Kidney tubule cell (primary cell): ENCODE results near the gene SRP54.
"Not testable (repeated sequence)": the region's sequence is repeated elsewhere in the genome, so short reads cannot be mapped to it uniquely, and the experiment has no call there.

Experiments used
- DNase-seq: peaks from one replicate; pipeline ENCODE4 v3.0.0-alpha.2; 2018; ENCODE audit warnings: low spot score

SRP54 gene

GRCh38 chr14:34983786-34984185 lies 994 bp downstream of the SRP54 start:
- no peak for DNase-seq

GRCh38 chr14:34985740-34986139 lies 2.9 kb downstream of the SRP54 start:
- no peak for DNase-seq

- no peak for DNase-seq
These were observed 4.4 kb downstream of the SRP54 start for GRCh38 chr14:34987180-34987579.

DNA sequence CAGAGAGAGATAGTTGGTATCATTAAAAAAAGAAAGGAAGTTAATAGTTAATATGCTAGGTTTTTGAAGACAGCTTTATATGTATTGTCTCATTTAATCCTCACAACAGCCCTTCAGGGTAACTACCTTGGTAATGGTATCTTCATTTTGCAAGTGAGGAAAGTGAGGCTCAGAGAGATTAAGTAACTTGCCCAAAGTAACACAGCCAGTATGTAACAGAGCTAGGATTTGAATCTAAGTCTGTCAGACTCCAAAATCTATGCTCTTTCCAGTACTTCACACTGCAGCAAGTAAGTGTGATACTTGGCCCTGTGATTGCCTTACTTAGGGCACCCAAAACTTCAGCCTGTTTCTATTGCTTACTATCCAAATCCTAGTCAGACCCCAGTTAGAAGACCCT lies 7.0 kb downstream of the SRP54 start:
- no peak for DNase-seq

DNA sequence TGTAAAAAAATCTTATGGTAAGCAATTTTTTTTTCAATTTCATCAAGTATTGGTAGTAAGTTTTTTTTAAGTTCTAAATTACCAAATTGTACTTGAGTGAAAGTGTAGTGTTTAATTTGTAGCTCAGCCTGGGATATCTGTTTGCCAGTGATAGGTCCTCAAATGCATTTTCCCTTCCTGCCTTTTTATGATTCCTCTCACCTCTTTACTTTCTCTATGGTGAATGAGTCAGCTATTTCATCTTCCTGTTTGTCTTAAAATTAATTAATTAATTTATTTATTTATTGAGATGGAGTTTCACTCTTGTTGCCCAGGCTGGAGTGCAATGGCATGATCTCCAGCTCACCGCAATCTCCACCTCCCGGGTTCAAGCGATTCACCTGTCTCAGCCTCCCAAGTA lies 10.6 kb downstream of the SRP54 start:
- no peak for DNase-seq

- no peak for DNase-seq
These were observed 11.9 kb downstream of the SRP54 start for GRCh38 chr14:34994668-34995067.

GRCh38 chr14:34997762-34998161 lies 15.0 kb downstream of the SRP54 start:
- DNase-seq = no peak

DNA sequence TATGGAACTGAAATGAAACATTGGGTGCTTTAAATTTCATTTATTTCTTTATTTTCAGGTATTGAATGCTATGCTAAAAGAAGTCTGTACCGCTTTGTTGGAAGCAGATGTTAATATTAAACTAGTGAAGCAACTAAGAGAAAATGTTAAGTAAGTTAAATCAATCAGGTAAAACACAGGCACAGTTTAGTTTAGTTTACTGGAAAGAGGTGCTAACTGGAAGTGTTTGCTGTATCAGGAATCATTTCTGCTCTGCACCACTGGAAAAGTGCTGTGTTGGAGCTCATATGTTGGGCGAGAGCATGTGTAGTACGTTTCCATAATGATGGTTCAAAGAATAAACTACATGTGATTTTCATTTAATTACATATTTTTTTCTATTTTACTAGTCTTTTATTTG lies 16.7 kb downstream of the SRP54 start:
- DNase-seq = no peak

DNA sequence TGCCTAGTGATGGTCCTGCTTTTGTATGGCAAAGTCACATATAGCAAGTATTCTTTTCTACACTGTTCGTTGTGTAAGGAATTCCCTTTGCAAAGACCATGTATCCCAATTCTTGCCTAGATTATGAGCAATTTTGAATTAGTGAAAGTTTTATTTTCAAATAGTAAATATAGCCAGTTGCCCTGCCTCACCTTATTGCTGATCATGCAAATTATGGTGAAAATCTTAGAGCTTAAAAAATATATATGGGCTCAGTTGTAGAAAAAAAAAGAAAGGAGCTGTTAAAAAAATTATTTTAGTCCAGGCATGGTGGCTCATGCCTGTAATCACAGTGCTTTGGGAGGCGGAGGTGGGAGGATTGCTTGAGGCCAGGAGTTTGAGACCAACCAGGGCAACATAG lies 18.8 kb downstream of the SRP54 start:
- no peak for DNase-seq

DNA sequence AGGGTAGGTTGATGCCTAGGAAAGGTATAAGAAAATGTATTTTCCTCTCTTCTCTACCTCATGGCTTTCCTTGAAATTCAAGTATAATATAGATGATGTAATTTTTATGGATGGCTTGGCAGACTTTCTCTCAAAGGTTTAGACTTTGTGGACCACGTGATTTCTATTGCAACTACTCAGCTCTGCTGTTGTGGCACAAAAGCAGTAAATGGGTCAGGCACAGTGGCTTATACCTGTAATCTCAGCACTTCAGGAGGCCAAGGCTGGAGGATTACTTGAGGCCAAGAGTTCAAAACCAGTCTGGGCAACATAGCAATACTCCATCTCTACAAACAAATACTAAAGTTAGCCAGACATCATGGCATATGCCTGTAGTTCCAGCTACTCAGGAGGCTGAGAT lies 22.0 kb downstream of the SRP54 start:
- DNase-seq = no peak

DNA sequence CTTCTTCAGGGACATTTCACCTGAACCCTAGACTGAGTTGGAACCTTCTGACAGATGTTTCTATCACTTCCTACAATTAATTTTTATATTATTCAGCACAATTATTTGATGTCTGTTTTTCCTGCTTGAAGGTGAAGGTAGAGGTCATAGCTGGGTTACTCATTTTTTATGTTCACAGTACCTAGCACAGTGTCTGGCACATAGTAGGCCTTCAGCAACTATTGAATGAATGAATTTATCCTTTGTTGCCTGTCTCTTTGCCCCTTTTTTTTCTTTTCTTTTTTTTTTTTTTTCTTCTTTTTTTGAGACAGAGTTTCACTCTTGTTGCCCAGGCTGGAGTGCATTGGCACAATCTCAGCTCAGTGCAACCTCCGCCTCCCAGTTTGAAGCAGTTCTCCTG lies 33.8 kb downstream of the SRP54 start:
- no peak for DNase-seq

DNA sequence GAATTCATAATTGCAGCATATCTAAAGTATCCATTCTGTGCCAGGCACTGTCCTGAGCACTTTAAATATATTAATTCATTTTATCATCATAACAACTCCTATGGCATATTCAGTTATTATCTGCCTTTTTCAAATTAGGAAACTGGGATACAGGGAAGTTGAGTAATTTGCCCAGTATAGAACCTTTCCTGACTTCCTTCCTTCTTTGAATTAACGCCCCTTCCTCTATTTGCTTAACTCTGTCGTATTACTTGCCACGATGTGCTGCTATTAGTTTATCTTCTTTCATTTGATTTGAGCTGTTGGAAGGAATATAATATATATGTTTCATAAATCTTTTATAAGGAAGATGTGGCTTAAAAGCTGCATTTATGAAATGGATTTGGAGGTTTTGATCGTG lies 37.9 kb downstream of the SRP54 start:
- DNase-seq = no peak

DNA sequence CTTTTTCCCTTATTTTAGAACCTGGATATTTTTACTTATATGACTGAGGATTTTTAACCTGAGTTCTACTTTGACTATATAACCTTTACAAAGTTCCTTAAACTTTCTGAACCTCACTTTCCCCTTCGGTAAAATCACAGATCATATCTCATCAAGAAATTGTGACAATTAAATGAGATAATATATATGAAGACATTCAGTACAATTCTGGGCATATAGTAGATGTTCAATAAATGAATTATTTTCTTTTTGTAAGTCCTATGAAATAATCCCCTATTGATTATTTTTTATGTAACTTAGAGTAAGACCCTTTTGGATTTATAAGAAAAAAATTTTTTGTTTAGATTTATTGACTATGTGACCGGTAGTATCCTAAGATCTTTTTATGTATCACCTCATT lies 45.6 kb downstream of the SRP54 start:
- DNase-seq = no peak

GRCh38 chr14:35032562-35032961 lies 49.8 kb downstream of the SRP54 start:
- DNase-seq = no peak

GRCh38 chr14:35034440-35034833 lies 51.6 kb downstream of the SRP54 start:
- DNase-seq = no peak

- not testable (repeated sequence) for DNase-seq
These were observed 52.3 kb downstream of the SRP54 start for GRCh38 chr14:35034944-35035554.

DNA sequence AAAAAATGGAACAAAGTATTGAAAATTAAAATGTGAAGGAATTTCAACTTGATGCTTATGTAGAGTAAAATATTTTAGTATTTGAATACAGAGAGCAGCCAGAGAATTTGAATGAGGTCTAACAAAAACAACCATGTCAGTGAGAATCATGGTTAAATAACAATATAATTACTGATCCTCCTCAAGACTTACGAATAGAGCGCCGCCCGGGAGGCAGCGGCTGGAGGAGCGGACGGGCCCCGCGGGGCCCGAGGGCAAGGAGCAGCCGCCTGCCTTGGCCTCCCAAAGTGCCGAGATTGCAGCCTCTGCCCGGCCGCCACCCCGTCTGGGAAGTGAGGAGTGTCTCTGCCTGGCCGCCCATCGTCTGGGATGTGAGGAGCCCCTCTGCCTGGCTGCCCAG lies 55.5 kb downstream of the SRP54 start:
- DNase-seq = not testable (repeated sequence)

DNA sequence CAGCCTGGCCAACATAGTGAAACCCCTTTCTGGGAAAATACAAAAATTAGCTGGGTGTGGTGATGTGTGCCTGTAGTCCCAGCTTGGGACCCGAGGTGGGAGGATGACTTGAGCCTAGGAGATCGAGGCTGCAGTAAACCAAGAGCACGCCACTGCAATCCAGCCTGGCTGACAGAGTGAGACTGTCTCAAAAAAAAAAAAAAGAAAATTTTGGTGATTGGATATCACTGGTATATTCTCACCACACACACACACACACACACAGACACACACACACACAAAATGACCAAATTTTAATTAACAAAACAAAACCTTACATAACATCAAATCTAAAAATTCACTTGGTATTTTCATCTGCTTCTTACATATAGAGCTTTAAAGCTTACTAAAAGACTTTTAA lies 59.8 kb downstream of the SRP54 start:
- no peak for DNase-seq

DNA sequence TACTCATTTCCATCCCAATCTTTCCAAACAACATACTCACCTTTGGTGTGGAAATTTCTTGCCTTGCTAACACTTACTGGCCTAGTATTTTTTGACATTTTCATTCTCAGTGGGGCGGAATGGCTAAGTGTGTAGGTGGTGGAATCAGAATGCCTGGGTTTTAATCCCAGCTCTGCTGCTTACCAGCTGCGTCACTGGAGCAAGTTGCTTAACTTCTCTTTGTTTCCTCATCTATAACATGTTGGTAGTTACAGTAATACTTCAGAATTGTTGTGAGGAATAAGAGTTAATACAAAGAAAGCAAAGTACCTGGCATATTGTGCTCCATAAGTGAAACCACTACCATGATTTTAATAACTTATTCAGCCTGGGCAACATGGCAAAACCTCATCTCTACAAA lies 60.3 kb downstream of the SRP54 start:
- no peak for DNase-seq

GRCh38 chr14:35044939-35045797 lies 62.4 kb downstream of the SRP54 start:
- no peak for DNase-seq

DNA sequence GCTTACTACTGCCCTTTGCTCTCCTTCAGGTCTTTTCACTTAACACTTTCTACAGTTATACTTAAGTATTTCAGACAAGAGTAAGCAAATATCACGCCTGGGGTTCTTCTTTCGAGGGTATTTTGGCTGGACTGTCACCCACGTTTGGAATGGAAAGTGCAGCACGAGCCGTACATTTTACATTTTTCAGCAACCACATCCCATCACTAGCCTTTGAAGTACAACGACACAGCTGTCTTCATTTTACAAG lies 62.9 kb downstream of the SRP54 start:
- DNase-seq = no peak

- peak; percentile 98 for DNase-seq
These were observed 63.4 kb downstream of the SRP54 start, which contains the start of gene FAM177A1 for GRCh38 chr14:35046048-35046750. TSS of gene FAM177A1 (plus strand) at chr14:35046272. CDS start at chr14:35046464, 192 bp downstream.
